HG03196 (cell line): ENCODE data around the gene MYH7.
"Not testable (repeated sequence)": the region's sequence is repeated elsewhere in the genome, so short reads cannot be mapped to it uniquely, and the experiment has no call there.

Source experiments
- ATAC-seq: cut with Tn5 transposase; IDR thresholded peaks from one replicate; pipeline ENCODE4 v1.9.1; 2021; ENCODE audit not compliant: unreplicated experiment

MYH7 gene

DNA sequence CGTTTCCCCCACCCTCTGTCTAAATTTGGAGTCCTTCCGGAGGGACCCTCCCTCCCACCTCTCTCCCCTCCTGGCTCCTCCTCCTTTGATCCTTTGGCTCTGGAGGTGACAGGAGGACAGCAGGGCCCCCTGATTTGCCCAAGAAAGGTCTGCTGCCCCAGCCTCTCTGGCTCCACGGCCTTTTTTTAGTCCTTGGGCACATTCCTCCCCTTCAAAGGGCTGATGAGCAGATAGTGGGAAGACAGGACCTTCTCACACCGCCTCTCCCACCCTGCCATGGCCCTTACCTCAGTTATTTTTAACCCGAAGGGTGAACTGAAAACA is 27.2 kb downstream of the MYH7 start:
- ATAC-seq, result no peak

DNA sequence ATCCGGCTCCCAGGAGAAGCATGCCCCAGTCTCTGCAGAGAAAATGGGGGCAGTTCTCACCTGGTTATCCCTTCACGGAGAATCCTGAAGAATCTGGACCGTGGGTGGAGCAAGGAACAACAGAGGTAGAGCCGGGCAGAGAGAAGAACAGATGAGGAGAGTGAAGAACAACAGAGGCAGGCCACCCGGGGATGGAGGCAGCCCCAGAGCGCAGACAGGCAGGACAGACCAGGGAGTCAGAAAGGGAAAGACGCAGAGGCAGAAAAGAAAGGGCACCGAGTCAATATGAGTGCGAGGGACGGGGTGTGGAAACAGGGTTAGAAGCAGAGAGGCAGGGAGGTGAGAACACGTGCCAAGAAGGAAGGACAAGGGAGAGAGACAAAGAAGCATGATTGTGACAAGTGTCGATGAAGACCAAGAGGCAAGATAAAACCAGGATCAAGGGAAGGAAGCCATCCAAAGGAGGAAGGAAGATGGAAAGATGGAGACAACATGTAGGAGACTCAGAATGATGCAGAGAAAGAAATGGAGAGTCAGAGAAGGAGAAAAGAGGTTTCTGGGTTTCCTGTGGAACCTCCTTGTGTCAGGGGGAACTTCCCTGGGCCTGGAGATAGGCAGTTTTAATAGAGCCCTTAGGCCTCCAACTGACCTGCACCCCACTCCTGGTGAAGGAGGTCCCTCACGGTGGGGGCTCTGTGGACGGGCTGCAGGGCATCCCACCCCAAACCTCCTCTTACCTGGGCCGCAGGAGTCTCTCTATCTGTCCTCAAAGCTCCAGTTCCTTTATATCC is 27.7 kb downstream of the MYH7 start, which contains the start of gene MYH6:
TSS of gene MYH6 (minus strand) at position 758 of the 791 bp plus-strand sequence. CDS start 1,050 bp downstream, outside the sequence.
- no peak for ATAC-seq

DNA sequence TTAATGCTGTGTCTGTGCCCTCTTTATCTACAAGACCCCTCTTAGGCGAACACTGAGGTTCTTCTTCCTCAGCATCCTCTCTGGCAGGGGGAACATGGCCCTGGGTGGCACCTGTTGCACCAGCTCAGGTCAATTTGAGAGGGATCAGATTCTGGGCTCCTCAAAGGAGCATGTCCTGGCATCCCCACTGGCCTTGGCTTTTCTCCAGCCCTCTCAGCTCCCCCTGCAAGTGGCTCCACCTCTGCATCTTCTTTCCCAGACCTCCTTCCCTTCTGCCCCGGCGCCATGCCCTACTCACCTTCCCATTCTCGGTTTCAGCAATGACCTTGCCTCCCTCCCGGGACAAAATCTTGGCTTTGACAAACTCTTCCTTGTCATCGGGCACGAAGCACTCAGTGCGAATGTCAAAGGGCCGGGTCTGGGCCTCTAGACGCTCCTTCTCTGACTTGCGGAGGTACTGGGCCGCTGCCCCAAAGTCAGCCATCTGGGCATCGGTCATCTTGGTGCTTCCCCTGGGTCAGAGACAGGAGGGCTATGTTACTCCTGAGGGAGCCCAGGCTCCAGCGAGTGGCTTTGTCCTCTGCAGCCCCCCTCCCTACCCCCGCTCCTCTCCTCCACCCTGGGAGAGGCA is 28.6 kb downstream of the MYH7 start:
- no peak for ATAC-seq

DNA sequence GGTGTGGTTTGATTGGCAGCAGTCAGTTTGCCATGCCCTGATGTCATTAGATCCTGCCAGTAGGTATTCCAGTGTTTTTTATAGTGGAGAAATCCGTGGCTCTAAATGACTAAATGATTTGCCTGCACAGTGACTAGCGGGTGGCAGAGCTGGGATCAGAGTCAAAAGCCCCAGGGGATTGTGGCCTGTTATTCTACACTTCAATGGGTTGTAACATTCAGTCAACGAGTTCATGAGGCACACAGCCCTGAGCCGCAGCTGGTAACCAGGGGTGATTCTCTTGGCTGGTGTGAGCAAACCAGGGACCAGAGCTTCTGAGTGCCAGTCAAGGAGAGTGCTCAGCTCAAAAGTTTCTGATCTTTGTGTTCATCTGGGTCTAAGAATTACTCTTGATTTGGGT is 29.2 kb downstream of the MYH7 start:
- ATAC-seq, result no peak

DNA sequence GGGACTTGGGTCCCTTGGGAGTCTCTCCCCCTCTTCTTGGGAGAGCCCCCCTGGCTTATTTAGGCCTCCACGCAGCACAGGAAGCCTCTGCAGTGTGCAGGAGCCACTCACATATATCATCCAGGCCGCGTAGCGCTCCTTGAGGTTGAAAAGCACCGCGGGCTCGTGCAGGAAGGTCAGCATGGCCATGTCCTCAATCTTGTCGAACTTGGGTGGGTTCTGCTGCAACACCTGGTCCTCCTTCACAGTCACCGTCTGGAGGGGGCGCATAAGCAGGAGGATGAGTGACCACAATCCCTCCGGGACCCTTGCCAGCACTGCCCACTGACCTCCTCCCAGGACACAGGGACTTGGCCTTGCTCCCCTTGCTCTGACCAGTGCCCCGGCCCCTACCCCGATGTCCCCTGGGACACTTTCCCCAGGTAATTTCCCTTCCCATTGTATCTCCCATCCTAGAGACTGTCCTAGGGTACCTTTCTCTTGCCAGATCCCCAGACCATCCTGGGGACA is 29.9 kb downstream of the MYH7 start:
- no peak for ATAC-seq

DNA sequence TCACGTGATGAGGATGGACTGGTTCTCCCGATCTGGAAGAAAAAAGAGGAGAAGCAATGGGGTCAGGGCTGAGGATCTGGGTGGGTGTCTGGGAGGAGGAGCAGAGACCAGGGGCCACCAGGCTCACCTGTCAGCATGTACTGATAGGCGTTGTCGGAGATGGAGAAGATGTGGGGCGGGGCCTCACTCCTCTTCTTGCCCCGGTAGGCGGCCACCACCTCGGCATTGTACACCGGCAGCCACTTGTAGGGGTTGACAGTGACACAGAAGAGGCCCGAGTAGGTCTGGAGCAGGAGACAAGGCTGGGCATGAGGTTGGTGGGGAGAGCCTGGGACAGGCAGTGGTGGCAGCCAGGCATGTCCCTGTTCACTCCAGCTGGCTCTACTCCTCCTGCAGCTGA is 30.4 kb downstream of the MYH7 start:
- no peak for ATAC-seq

DNA sequence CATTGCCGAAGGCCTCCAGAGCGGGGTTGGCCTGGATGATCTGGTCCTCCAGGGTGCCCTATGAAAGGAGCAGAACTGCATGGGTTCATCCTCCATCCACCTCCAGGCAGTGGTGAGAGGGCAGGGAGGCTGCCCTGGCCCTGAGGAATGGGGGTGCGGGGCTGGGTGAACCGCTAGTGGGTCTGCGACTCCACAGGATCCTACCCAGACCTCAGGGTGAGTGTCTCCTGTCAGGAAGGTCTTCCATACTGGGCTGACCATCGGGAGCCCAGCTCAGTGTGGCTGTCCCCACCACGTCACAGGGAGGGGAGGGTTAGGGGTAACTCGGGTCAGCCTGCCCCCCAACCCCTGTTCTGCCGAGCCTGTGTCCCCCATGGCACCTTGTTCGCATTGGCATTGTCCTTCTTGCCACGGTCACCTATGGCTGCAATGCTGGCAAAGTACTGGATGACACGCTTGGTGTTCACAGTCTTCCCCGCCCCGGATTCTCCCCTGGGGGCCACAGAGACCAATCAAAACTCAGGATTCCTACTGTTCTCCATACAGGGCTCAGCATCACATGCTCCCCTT is 31.0 kb downstream of the MYH7 start:
- no peak for ATAC-seq

DNA sequence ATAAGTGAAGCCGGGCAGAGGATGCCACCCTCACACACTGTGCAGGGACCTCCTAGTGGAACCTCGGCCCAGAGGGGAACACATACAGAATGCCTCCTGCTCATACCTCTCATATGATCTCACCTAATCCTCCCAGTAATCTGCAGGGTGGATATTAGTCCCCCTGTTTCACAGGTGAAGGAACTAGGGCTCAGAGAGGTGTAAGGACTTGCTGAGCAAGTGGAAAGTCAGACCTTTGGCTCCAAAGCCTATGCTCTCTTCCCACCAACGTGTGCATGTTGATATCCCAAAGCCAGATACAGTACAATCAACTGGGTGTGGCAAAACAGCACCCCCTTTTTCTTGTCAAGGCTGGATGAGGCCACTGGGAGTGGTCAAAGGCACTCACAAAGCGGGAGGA is 31.6 kb downstream of the MYH7 start:
- ATAC-seq, result no peak

DNA sequence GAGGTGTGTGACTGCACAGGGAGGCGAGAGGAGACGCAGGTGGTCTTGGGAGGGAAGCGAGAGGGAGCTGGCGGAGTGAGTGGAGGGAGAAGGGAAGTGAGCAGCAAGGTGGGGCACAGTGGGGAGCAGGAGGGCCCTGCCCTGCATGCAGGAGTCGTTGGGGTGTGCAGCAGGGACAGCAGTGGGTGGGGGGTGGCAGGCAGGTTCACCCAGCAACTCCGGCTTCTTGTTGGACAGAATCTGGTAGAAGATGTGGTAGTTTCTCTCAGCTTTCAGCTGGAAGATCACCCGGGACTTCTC is 32.4 kb downstream of the MYH7 start:
- no peak for ATAC-seq

DNA sequence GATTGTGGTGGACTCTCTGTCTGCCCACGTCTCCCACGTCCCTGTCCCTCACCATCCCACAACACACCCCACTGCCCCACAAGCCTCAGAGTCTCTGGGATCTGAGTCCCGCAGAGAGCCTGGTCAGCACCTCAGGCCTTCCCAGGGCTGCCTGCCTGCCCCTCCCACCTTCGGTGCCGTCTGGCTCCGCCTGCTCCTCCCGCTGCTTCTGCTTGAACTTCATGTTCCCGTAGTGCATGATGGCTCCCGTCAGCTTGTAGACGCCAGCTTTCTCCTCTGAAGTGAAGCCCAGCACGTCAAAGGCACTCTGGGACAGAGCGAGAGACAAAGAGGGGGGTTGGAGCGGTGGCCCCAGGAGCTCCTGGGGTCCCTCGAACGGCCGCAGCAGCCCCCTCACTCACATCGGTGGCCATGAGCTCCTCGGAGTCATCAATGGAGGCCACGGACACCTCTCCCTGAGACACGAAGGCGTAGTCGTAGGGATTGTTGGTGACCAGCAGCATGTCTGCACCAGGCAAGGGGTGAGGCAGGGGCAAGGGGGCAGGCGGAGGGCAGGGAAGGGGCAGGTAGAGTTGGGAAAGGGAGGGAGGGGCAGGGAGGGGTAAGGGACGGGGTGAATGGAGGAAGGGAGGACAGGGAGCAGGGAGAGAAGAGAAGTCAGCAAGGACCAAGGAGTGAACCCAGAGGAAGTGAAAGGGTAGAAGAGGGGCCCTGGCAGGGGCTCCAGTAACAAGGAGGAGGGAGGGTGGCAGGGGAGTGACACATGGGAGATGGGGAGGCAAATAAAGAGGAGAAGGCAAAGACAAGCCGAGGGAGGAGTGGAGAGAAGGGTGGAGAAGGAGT is 32.9 kb downstream of the MYH7 start:
- ATAC-seq, result no peak

DNA sequence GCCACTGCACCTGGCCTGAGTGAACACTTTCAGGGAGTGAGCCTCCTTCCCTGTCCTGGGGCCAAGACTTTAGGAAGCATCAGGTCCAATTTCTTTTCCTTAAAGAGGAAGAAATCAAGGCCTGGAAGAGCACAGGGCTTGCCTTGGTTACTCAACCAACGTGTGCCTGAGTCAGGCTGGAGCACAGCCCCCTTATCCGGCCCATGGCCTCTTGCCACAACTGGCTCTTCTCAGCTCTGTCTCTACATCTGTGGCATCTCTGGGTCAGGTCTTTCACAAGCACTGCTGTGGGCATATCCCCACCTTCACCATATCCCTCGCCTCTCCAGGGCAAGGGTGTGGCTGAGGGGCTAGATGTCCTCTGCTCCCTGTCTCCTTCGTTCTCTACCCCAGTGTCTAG is 34.2 kb downstream of the MYH7 start:
- ATAC-seq, result no peak

DNA sequence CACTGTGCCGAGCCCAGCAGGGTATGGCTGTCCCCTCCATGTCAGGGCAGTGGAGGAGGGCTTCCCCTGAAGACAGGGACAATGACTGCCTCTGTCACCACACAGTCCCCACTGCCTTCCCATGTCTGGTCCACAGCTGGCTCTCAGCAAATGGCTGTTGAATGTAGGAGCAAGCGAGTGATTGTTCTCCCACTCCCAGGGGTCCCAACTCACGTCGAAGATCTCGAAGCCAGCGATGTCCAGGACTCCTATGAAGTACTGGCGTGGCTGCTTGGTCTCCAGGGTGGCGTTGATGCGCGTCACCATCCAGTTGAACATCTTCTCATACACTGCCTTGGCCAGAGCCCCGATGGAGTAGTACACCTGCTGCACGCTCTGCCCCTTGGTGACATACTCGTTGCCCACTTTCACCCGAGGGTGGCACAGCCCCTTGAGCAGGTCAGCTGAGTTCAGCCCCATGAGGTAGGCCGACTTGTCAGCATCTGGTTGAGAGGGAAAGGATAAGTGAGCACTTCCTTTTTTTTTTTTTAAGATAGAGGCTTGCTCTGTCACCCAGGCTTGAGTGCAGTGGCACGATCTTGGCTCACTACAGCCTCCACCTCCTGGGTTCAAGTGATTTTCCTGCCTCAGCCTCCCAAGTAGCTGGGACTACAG is 34.8 kb downstream of the MYH7 start:
- not testable (repeated sequence) for ATAC-seq

DNA sequence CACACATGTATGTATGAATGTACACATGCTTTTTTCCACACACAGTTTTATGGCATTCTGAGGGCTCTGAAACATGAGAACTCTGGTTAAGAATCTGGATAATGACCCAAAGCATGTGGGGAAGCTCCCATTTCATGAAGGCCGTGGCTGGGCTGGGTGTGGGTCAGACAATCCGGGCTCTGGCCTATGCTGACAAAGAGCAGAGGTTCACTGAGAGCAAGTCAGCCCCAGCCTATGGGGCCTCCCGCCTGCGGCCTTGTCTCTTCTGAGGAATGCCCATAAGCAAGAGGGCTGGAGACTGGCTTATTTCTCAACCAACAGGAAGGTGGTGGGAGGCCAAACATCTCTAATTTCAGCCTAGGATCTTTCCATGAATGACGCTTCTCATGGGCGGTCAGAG is 35.9 kb downstream of the MYH7 start:
- no peak for ATAC-seq

DNA sequence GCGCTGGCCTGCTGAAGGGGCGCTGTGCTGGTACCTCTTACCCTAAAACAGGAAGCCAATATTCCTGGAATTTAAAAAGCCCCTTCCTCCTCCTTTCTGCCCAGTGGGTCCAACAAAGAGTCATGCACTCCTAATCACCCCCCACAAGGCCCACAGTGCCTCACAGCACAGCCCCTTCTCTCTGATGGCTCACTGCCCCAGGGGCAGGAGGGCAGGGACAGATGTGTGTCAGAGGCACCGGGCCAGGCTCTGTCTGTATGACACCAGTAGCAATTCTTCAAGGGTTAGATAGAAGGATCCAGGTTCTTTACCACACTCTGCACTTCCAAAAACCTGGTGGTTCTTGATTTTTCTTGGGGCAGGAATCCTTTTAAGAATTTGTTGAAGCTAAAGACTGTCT is 36.3 kb downstream of the MYH7 start:
- no peak for ATAC-seq

DNA sequence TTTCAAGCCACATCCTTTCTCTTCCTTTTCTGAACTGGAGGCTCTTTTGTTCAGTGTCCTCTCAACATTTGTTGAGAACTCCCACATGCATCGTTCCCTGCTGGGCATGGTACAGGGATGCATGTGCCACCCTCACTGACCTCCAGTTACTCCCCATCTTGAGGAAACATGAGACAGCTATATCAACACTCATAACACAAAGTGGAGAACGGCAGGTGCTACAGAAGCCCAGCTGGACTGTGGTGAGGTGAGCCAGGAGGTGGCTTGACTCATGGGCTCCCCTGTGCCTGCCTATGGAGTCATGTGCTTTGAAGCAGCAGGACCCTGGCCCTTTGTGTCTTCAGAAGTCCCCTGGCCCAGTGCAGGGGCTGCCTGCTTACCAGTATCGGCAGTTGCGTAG is 37.1 kb downstream of the MYH7 start:
- ATAC-seq, result no peak

DNA sequence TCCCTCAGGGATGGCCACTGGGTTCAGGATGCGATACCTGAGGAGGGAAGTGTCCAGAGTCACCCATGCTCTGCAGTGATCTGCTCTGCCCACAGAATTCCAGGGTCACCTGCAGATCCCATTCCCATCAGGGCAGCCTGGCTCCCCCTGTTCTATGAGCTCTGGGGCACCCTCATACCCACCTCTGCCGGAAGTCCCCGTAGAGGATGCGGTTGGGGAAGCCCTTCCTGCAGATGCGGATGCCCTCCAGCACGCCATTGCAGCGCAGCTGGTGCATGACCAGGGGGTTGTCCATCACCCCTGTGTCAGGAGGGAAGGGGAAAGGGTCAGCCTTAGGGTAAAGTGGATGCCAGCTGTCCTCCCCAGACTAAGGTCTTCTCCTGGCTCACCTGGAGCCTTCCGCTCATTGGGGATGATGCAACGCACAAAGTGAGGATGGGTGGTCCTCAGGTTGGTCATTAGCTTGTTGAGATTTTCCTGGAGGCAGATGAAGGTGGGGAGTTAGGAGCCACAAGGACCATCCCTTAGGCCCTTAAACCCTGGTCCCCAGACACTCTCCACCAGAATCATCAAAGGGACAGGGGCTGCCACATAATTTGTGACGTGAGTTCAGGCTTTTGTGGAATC is 38.6 kb downstream of the MYH7 start:
- ATAC-seq, result no peak

DNA sequence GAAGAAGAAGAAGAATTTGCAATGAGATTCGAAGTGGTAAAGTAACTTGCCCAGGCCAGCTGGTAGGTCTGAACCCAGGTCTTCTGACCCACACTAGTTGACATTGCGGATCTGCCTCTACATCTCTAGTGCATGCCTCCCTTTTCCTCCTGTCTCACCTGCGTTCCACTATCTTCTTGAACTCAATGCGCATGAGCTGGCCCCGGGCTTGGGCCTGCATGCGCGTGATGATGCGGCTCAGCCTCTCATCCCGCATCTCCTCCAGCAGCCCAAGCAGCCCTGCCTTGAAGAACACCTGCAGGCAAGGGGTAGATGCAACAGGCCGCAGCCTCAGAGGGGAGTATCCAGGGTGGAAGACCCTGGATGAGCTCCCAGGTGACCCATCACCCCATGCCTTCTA is 39.3 kb downstream of the MYH7 start:
- no peak for ATAC-seq

DNA sequence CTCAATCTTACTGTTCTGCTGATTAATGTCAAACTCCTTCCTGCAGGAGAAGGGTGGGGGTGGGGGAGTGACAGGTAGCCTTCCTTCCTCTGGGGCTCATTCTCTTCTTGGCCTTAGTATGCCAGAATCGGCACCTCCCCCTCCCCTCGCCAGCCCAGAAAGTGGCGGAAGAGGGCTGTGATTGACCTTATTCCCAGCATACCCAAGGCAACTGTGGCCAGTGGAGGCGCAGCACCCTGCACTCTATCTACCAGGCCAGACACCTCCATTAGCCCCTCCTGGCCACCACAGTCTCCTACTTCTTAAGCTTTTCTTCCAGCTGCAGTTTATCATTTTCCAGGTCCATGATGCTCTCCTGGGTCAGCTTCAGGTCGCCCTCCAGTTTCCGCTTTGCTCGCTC is 42.8 kb downstream of the MYH7 start:
- no peak for ATAC-seq

DNA sequence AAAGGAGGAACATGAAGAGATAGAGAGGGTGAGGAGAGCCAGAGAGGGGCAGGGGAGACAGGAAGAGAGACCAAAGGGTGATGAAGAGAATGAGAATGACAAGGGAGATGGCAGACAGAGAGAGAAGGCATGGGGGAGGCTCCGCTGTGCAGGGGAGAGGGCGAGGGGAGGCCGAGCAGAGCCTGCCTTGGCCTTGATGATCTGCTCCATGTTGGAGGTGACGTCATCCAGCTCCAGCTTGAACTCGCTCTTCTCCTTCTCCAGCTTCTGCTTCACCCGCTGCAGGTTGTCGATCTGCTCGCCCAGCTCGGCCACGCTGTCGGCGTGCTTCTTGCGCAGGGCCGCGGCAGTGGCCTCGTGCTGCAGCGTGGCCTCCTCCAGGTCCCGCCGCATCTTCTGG is 45.6 kb downstream of the MYH7 start:
- ATAC-seq, result not testable (repeated sequence)

DNA sequence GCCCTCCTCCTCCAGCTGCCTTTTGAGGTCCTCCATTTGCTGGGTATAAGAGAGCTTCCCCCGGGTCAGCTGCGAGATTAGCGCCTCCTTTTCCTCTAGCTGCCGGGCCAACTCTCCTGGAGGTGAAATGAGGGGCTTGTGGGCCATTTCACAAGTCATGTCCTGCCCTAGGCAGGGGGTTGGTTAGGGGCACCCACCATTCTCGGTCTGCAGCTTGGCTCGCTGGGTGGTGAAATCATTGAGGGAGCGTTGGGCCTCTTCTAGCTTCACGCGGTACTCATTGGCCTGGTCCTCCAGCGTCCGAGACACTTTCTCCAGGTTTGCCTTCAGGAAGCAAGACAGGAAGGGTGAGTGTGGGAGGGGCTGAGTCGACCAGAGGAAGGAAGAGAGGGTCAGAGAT is 46.1 kb downstream of the MYH7 start:
- no peak for ATAC-seq

DNA sequence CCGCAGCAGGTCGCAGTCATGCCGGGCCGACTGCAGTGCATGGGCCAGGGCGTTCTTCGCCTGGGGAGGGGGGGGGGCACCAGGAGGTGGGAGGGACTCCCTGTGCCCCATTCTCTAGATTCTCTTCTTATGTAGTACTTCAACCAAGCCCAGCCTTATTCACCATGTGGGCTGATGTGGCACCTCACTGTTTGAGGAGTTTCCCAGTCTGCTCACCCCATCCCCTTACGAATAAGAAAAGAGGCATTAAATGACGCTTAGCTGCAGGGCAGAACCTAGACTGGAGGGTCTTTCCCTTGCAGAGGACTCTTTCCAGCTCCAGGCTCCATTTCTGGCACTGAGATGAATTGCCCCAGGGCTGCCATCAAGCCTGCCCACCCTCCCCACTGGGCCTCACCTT is 46.5 kb downstream of the MYH7 start:
- ATAC-seq, result no peak
